Measurements from ENCODE around the gene PRMT1.
"Not testable (repeated sequence)": the region's sequence is repeated elsewhere in the genome, so short reads cannot be mapped to it uniquely, and the experiment has no call there.

The PRMT1 gene

GRCh38 chr19:49689133-49690078 lies 12.3 kb downstream of the PRMT1 start, which contains the start of gene ADM5:
Gene ADM5 (plus strand): TSS chr19:49689594. CDS start chr19:49689838, 244 bp downstream.
- peak; percentile 58 for DNase-seq (ENCODE audit: low spot score)

- no peak for DNase-seq (ENCODE audit: low spot score)
These were observed 13.1 kb downstream of the PRMT1 start for GRCh38 chr19:49690079-49690655.

- DNase-seq (ENCODE audit: low spot score) = peak; percentile 93
These were observed 13.7 kb downstream of the PRMT1 start, which contains the start of gene CPT1C for GRCh38 chr19:49690656-49691242. Gene CPT1C (plus strand): TSS chr19:49691116. CDS start chr19:49692253, 1,137 bp downstream.

- DNase-seq (ENCODE audit: low spot score) = peak; percentile 89
These were observed 14.4 kb downstream of the PRMT1 start for GRCh38 chr19:49691243-49692146.

GRCh38 chr19:49692147-49692506 lies 15.1 kb downstream of the PRMT1 start:
- DNase-seq (ENCODE audit: low spot score) = no peak

GRCh38 chr19:49696115-49696514 lies 19.0 kb downstream of the PRMT1 start:
- no peak for DNase-seq (ENCODE audit: low spot score)

- DNase-seq (ENCODE audit: low spot score) = no peak
These were observed 19.8 kb downstream of the PRMT1 start for GRCh38 chr19:49696865-49697264.

GRCh38 chr19:49699364-49699763 lies 22.3 kb downstream of the PRMT1 start:
- no peak for DNase-seq (ENCODE audit: low spot score)

GRCh38 chr19:49700563-49700962 lies 23.5 kb downstream of the PRMT1 start:
- no peak for DNase-seq (ENCODE audit: low spot score)

- DNase-seq (ENCODE audit: low spot score) = no peak
These were observed 24.3 kb downstream of the PRMT1 start for GRCh38 chr19:49701271-49701786.

- no peak for DNase-seq (ENCODE audit: low spot score)
These were observed 28.0 kb downstream of the PRMT1 start for GRCh38 chr19:49704888-49705642.

GRCh38 chr19:49705919-49706318 lies 28.8 kb downstream of the PRMT1 start:
- no peak for DNase-seq (ENCODE audit: low spot score)

GRCh38 chr19:49710372-49710951 lies 33.4 kb downstream of the PRMT1 start:
- no peak for DNase-seq (ENCODE audit: low spot score)

GRCh38 chr19:49712397-49712859 lies 35.4 kb downstream of the PRMT1 start:
- DNase-seq (ENCODE audit: low spot score) = no peak

GRCh38 chr19:49713236-49713845 lies 36.3 kb downstream of the PRMT1 start:
- no peak for DNase-seq (ENCODE audit: low spot score)

- DNase-seq (ENCODE audit: low spot score) = no peak
These were observed 39.1 kb downstream of the PRMT1 start for GRCh38 chr19:49716154-49716553.

GRCh38 chr19:49718511-49718910 lies 41.4 kb downstream of the PRMT1 start:
- DNase-seq (ENCODE audit: low spot score) = no peak

- DNase-seq (ENCODE audit: low spot score) = no peak
These were observed 41.9 kb downstream of the PRMT1 start for GRCh38 chr19:49718991-49719390.

GRCh38 chr19:49719420-49719819 lies 42.3 kb downstream of the PRMT1 start:
- DNase-seq (ENCODE audit: low spot score) = not testable (repeated sequence)
